Activated T-cell treated with anti-CD3 and anti-CD28 coated beads, Interleukin-2, amount 50 U/mL, for 72 hours (primary cell): ENCODE data around the gene CHCHD3. TPM values are rescaled to one million over a fixed set of nuclear protein-coding genes. Genes with fewer than 3 reads are reported as not detected.

Experiments
- ATAC-seq, 2 donors: fragments of 150-1000 bp; cut with Tn5 transposase; replicated peaks in 1 of 2; 2 replicates each; pipeline ENCODE4 v1.10.0; 2021; ENCODE audit warnings: moderate library complexity in 2 of 2, mild to moderate bottlenecking in 1 of 2
- DNase-seq, 2 donors: peaks; one replicate each; pipeline ENCODE4 v3.0.0; 2021 to 2022; ENCODE audit warnings: mixed read lengths in 1 of 2
- H3K27ac Mint-ChIP-seq: one replicate; pipeline ENCODE4 v1.8.0; 2022; ENCODE audit warnings: mild to moderate bottlenecking, moderate library complexity, mixed read lengths
- H3K27me3 Mint-ChIP-seq: one replicate; pipeline ENCODE4 v1.8.0; 2022; ENCODE audit warnings: low read depth, mixed read lengths
- H3K36me3 Mint-ChIP-seq, 2 donors: one replicate each; pipeline ENCODE4 v1.8.0; 2022; ENCODE audit warnings: mixed read lengths in 2 of 2, mild to moderate bottlenecking in 1 of 2; ENCODE audit not compliant: insufficient read depth in 2 of 2
- H3K4me1 Mint-ChIP-seq: one replicate; pipeline ENCODE4 v1.8.0; 2022; ENCODE audit warnings: low read depth, mixed read lengths
- H3K4me3 Mint-ChIP-seq, 2 donors: one replicate each; pipeline ENCODE4 v1.8.0; 2022; ENCODE audit warnings: mild to moderate bottlenecking in 2 of 2, mixed read lengths in 2 of 2, moderate library complexity in 2 of 2
- H3K9me3 Mint-ChIP-seq, 2 donors: one replicate each; pipeline ENCODE4 v1.8.0; 2022; ENCODE audit warnings: mixed read lengths in 2 of 2
- total RNA-seq, 2 donors: library from RNA; stranded (reverse); gene quantifications; one replicate each; pipeline ENCODE4 v1.2.3, GENCODE V29; 2022

The CHCHD3 gene
- total RNA-seq, 2 donors from 2014 or later: 59.3 to 75.5 TPM

DNA sequence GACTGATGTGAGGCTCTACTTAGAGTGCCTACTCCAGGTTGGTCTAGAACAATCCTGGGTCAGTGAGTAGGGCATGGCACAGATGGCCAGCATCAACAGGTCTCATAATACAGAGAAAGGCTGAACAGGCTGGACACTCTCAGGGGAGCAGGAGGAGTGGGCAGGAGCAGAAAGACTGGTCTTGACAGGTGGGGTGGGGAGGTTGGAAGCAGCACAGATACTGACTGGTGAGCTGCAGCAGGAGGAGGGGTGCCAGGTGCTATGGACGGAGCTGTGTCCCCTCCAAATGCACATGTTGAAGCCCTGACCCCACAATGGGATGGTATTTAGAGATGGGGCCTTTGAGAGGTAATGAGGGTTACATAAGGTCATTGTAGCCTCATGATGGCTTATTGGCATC is 315.2 kb downstream of the CHCHD3 start:
- Mint-ChIP-seq H3K27me3 (no peaks in the 10 kb centered on the region), H3K4me1 (peaks cover 17% of the 10 kb centered on the region), H3K4me3 (no peak overlapping the region), H3K27ac (no peak overlapping the region), H3K36me3 (peaks cover 8 to 12% of the 10 kb centered on the region in 2 donors), H3K9me3 (peaks cover 3 to 11% of the 10 kb centered on the region in 2 donors)
- DNase-seq (no peak), ATAC-seq (no peak)

DNA sequence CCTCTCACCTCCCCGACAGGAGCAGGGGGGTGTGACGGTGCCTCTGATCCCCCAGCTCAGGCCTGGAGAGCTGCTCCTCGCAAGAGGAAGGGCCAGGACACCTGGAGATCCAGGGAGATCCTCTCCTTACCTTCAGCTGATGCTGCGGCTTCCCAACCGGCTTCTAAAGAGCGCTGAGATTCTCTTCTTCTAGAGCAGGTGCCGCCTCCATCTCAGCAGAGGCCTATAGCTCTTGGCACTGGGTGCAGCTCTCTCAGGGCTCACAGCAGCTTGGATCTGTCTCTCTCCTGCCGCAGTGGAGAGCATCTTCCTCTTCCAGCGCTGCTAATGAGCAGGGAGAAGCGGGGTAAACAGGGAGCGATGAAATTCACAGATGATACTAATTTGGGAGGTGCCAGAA is 316.0 kb downstream of the CHCHD3 start:
- DNase-seq (no peak), ATAC-seq (no peak)
- Mint-ChIP-seq H3K4me3 (no peak overlapping the region), H3K36me3 (peaks cover 8 to 12% of the 10 kb centered on the region in 2 donors), H3K27me3 (no peaks in the 10 kb centered on the region), H3K9me3 (peaks cover 3 to 11% of the 10 kb centered on the region in 2 donors), H3K27ac (no peak overlapping the region), H3K4me1 (peaks cover 9% of the 10 kb centered on the region)

DNA sequence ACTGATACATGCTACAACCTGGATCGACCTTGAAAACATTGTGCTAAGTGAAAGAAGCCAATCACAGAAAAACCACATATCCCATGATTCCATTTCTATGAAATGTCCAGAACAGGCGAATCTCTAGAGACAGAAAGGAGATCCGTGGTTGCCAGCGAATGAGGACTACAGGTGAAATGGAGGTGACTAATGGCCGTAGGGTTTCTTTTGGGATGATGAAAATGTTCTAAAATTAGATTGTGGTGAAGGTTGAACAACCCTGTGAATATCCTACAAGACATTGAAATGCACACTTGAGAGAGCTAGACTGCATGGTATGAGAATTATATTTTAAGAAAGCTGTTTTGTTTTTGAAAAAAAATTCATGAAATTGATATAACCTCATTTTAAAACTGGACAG is 317.1 kb downstream of the CHCHD3 start:
- H3K27me3 Mint-ChIP-seq: no peaks in the 10 kb centered on the region
- H3K36me3 Mint-ChIP-seq: peaks cover 4 to 8% of the 10 kb centered on the region in 2 donors
- no peak for ATAC-seq
- peaks cover 3 to 5% of the 10 kb centered on the region in 2 donors for H3K9me3 Mint-ChIP-seq
- DNase-seq: no peak
- H3K4me1 Mint-ChIP-seq: no peaks in the 10 kb centered on the region
- H3K4me3 Mint-ChIP-seq: no peak overlapping the region
- no peak overlapping the region for H3K27ac Mint-ChIP-seq

DNA sequence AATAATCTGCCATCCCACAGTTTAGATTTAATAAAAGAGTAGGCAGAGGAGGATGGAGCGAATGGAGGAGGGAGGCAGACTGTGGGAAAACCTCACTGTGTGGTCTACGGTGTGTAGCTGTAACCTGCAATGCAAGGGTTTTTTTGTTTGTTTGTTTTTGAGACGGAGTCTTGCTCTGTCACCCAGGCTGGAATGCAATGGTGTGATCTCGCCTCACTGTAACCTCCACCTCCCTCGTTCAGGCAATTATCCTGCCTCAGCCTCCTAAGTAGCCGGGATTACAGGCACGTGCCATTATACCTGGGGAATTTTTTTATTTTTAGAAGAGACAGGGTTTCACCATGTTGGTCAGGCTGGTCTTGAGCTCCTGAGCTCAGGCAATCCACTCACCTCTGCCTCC is 321.0 kb downstream of the CHCHD3 start:
- Mint-ChIP-seq H3K9me3 (peaks cover 0 to 2% of the 10 kb centered on the region in 2 donors), H3K36me3 (no peaks in the 10 kb centered on the region), H3K27ac (no peak overlapping the region), H3K4me3 (no peak overlapping the region), H3K4me1 (peaks cover 5% of the 10 kb centered on the region), H3K27me3 (no peaks in the 10 kb centered on the region)
- ATAC-seq (no peak), DNase-seq (no peak)

DNA sequence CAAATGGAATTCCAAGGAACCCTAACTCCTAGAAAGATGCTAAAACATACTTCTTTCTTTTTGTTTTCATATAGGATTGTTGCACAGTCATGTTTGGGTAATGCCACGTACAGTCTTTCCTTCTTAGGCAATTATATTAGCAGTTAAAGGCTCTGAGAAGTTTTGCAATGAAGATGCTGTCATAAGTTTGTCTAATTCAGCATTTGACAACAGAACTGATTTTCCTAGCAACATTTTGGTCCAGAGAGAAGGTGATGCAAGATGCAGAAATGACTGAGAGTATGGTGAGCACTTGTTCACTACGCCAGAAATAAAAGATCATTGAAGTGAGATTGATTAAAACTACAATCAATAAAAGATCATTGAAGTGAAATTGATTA is 321.7 kb downstream of the CHCHD3 start:
- H3K9me3 Mint-ChIP-seq: peaks cover 0 to 2% of the 10 kb centered on the region in 2 donors
- H3K4me3 Mint-ChIP-seq: no peak overlapping the region
- DNase-seq (no peak), ATAC-seq (no peak)
- no peaks in the 10 kb centered on the region for H3K36me3 Mint-ChIP-seq
- H3K4me1 Mint-ChIP-seq: peaks cover 5% of the 10 kb centered on the region
- H3K27ac Mint-ChIP-seq: no peak overlapping the region
- no peaks in the 10 kb centered on the region for H3K27me3 Mint-ChIP-seq

DNA sequence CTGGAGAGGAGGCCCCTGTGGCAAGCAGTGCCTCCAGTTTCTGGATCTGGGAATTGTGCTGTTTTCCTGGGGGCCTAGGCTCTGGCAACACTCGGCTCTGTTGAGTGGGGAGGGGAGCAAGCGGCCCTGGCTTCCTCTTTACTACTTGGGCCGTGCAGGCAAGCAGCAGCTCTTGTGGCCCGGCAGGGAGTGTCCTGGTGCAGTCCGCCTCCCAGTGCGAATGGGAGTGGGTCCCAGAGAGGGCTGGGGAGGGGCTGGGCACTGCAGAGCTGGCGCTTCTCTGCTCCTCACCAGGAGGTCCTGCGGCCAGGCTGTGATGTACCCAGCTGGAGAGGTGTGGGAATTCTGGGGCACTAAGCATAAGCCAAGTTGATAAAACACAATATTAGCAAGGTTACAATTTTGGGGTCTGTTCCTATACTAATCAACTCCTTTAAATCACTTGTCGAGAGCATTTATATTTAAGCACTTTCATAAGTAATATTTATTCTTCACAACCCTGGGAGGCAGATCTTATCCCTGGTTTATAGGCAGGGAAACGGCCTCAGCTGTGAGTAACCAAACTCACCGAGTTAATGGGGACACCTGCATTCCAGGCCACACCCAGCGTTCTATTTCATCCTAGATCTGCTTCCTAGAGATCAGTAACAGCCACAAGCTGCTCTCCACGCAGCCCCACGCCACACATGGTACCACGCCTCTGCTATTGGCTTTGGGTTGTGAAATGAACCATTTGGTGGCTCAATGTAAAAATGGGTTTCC is 322.2 kb downstream of the CHCHD3 start:
- DNase-seq (no peak), ATAC-seq (no peak)
- H3K27me3 Mint-ChIP-seq: no peaks in the 10 kb centered on the region
- H3K36me3 Mint-ChIP-seq: no peaks in the 10 kb centered on the region
- peaks cover 0 to 2% of the 10 kb centered on the region in 2 donors for H3K9me3 Mint-ChIP-seq
- peaks cover 5% of the 10 kb centered on the region for H3K4me1 Mint-ChIP-seq
- no peak overlapping the region for H3K27ac Mint-ChIP-seq
- no peak overlapping the region for H3K4me3 Mint-ChIP-seq

DNA sequence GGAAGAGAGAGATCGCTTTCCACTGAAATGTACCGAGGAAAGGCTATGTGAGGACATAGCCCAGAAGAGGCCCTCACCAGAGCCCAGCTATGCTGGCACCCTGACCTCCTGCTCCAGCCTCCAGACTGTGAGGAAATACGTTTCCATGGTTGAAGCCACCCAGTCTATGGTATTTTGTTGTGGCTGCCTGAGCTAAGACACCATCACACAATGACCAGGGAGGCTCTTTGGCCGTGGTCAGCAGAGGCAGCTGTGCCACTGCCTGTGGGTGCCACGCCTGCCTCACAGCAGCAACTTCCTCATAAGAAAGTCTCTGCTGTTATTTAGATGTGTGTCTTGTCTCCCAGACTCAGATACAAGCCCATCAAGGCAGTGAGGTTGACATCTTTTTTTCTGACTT is 322.9 kb downstream of the CHCHD3 start:
- no peaks in the 10 kb centered on the region for H3K36me3 Mint-ChIP-seq
- peaks cover 5% of the 10 kb centered on the region for H3K4me1 Mint-ChIP-seq
- H3K4me3 Mint-ChIP-seq: no peak overlapping the region
- H3K27me3 Mint-ChIP-seq: no peaks in the 10 kb centered on the region
- H3K27ac Mint-ChIP-seq: no peak overlapping the region
- peaks cover 0 to 2% of the 10 kb centered on the region in 2 donors for H3K9me3 Mint-ChIP-seq
- ATAC-seq (no peak), DNase-seq (no peak)

DNA sequence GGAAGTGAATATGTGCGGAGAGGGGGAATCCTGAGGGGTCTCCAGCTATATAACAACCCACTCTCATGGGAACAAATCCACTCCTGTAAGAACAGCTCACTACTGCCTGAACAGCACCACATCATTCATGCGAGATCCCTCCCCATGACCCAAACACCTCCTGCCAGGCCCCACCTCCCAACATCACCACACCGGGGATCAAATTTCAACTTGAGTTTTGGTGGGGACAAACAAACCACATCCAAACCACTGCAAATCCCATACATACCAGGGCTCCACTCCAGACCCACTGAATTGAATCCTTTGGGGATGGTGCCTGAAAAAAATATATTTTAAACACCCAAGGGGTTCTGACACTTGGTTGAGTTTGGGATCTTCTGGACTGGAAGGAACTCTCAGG is 324.1 kb downstream of the CHCHD3 start:
- Mint-ChIP-seq H3K36me3 (no peaks in the 10 kb centered on the region), H3K9me3 (peaks cover 0 to 2% of the 10 kb centered on the region in 2 donors), H3K4me1 (peaks cover 5% of the 10 kb centered on the region), H3K4me3 (no peak overlapping the region), H3K27me3 (no peaks in the 10 kb centered on the region), H3K27ac (no peak overlapping the region)
- DNase-seq (no peak), ATAC-seq (no peak)

DNA sequence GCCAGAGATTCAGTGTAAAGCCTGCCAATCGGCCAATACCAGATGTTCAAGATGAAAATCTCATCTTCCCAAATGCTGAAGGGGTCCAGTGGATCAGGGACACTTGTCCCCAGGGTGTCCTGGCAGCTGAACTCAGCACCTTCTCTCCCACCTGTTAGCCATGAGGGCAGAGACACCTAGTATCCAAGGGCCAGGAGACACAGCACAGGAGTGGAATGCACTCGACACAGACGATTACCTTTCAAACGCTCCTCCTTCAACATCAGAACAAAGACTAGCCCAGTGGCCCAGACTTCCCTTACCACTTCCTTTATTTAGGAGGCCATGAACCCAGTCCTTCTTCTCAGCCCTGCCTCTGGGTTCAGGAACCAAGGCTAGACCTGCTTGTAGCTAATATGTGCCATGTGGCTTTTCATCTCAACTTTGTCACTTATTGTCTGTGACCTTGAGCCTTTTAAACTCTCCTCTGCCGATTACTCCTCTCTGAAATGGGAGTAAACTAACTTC is 325.4 kb downstream of the CHCHD3 start:
- Mint-ChIP-seq H3K4me1 (peaks cover 5% of the 10 kb centered on the region), H3K9me3 (peaks cover 0 to 2% of the 10 kb centered on the region in 2 donors), H3K27ac (no peak overlapping the region), H3K4me3 (no peak overlapping the region), H3K27me3 (no peaks in the 10 kb centered on the region), H3K36me3 (no peaks in the 10 kb centered on the region)
- DNase-seq (no peak), ATAC-seq (no peak)

DNA sequence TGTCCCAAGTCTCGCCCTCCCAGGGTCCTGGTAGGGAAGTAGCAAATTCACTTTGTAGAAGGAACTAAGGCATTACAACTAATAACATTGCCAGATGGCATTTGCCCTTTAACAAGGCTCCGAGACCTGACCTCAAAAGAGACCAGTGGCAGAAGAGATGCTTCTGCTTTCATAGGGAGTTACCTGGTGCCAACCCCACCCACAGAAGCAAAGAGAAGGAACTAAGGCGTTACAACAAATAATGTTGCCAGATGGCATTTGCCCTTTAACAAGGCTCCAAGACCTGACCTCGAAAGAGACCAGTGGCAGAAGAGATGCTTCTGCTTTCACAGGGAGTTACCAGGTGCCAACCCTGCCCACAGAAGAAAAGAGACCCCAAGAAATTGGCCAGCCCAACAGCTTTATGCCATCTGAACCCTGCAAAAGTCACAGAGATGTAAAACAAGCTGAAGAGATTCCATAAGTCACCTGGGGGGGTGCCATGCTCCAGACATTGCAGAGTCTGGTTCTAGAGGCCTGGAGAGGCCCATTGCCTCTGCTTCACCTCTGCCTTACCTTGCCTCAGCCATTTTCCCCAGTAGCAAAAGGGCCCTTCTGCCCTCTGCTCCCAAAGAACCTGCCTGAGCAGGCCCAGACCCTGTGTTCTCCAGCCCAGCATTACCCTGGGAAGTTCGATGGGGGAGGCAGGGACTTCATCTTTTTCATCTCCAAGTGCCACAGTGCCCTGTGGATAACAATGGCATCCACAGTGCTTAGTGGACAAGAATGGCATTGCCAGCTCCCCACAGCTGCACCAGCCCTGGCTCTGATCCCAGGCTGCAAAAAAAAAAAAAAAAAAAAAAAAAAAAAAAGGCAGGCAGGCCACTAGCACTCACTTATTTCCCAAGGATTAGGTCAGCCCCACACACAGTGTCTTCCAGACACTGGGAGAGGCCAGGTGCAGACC is 326.1 kb downstream of the CHCHD3 start:
- H3K4me1 Mint-ChIP-seq: peaks cover 5% of the 10 kb centered on the region
- H3K4me3 Mint-ChIP-seq: no peak overlapping the region
- peaks cover 0 to 2% of the 10 kb centered on the region in 2 donors for H3K9me3 Mint-ChIP-seq
- H3K27me3 Mint-ChIP-seq: no peaks in the 10 kb centered on the region
- no peak for DNase-seq
- ATAC-seq: no peak
- H3K36me3 Mint-ChIP-seq: no peaks in the 10 kb centered on the region
- no peak overlapping the region for H3K27ac Mint-ChIP-seq

DNA sequence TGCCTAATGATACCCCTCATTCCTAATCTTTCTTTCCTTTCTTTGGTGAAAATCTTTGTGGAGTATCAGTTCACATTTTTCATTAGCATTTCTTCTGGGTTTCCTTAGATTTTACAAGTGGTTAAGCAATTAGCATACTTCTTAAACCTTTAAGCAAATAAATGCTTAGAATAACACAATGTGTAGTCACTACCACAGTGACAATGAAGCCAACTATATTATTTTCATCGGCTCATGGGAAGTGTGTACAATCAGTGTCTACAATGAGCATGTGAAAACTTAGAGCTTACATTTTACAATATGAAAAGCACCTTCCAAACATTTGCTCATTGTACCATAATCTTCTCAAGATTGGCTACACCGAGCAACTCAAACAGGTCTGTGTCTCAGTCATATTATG is 329.5 kb downstream of the CHCHD3 start:
- Mint-ChIP-seq H3K36me3 (no peaks in the 10 kb centered on the region), H3K27ac (no peak overlapping the region), H3K4me3 (no peak overlapping the region), H3K27me3 (no peaks in the 10 kb centered on the region), H3K4me1 (peaks cover 11% of the 10 kb centered on the region), H3K9me3 (peaks cover 0 to 2% of the 10 kb centered on the region in 2 donors)
- DNase-seq (no peak), ATAC-seq (no peak)

DNA sequence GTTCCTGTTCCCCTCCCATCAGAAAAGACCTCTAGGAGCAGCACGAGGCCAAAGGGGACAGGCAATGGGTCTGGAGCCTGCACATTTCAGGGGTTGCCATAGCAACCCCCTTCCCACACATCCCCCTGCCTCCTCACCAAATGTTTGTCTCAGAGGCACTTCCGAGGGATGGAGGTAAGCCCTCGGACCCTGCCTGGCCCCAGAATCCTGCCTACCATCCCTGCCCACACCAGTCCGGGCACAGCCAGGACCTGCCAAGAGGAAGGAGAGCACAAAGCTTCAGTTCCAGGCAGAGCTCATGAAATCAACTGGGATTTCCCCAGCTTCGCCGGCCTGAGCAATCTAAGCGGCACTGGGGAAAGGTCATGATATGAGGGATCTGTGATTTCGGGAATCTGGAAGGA is 330.6 kb downstream of the CHCHD3 start:
- ATAC-seq (no peak), DNase-seq (no peak)
- Mint-ChIP-seq H3K27me3 (no peaks in the 10 kb centered on the region), H3K4me3 (no peak overlapping the region), H3K4me1 (peaks cover 6% of the 10 kb centered on the region), H3K27ac (no peak overlapping the region), H3K36me3 (no peaks in the 10 kb centered on the region), H3K9me3 (peaks cover 0 to 2% of the 10 kb centered on the region in 2 donors)

DNA sequence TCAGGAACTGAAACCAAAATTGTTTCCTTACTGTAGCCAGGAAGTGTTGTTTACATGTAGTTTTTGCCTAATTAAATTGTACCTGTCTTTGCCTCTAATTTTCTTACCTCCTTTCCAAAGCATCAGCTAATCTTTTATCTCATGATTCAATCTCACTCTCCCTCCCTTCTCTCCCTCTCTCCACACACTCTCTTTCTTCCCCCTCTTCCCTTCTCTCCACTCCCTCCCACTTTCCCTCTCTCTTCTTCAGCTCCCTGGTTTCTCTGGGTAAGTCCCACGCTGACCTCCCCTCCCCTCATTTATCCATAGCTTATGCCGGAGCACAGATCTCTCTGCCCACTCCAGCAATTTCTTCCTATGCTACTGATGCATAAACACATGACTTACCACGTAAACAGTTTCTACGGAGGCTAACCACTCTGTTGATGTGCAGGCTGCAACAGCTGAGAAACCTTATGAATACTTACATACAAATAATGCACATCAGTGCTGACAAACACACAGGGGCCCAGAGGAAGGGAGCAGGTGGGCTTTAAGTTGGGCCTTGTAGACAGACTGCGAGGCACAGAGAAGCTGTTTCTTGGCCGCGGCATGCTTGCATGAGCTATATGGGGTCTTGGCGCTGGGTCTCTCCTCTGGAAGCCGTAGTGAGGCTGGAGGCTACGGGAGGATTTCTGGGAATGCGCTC is 331.2 kb downstream of the CHCHD3 start:
- Mint-ChIP-seq H3K9me3 (peaks cover 2% of the 10 kb centered on the region in 2 donors), H3K27me3 (no peaks in the 10 kb centered on the region), H3K4me1 (peaks cover 6% of the 10 kb centered on the region), H3K36me3 (no peaks in the 10 kb centered on the region), H3K4me3 (no peak overlapping the region), H3K27ac (no peak overlapping the region)
- ATAC-seq (no peak), DNase-seq (no peak)
